ENCODE results near the gene BRCC3. TPM values are rescaled to one million over a fixed set of nuclear protein-coding genes. Genes with fewer than 3 reads are reported as not detected.

BRCC3 gene
- total and polyA plus RNA-seq, 7 donors = 12.8 to 28.7 (median 15.3) TPM

- WGBS, 2 donors = 44 to 61% methylated on average over 4 of the region's 4 CpGs
- no peak for DNase-seq
- TF ChIP-seq POLR2A (IDR thresholded peaks at IDR 0.05) (no peak), POLR2AphosphoS5 (IDR thresholded peaks at IDR 0.05) (no peak), EP300 (IDR thresholded peaks at IDR 0.05) (no peak)
- TF ChIP-seq, protein P1, sequence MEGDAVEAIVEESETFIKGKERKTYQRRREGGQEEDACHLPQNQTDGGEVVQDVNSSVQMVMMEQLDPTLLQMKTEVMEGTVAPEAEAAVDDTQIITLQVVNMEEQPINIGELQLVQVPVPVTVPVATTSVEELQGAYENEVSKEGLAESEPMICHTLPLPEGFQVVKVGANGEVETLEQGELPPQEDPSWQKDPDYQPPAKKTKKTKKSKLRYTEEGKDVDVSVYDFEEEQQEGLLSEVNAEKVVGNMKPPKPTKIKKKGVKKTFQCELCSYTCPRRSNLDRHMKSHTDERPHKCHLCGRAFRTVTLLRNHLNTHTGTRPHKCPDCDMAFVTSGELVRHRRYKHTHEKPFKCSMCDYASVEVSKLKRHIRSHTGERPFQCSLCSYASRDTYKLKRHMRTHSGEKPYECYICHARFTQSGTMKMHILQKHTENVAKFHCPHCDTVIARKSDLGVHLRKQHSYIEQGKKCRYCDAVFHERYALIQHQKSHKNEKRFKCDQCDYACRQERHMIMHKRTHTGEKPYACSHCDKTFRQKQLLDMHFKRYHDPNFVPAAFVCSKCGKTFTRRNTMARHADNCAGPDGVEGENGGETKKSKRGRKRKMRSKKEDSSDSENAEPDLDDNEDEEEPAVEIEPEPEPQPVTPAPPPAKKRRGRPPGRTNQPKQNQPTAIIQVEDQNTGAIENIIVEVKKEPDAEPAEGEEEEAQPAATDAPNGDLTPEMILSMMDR (IDR thresholded peaks at IDR 0.05) = peak; percentile 8 to 53 (median 45)
- Histone ChIP-seq H3K4me3 (no peak overlapping the region), H3K9me3 (no peaks in the 10 kb centered on the region), H3K4me1 (no peaks in the 10 kb centered on the region), H3K36me3 (no peaks in the 10 kb centered on the region), H3K27me3 (no peaks in the 10 kb centered on the region), H3K27ac (no peak overlapping the region)
- intact Hi-C loops (cut with DNase I) = loop anchor here (2.0 kb wide), 1 partner anchor 726 kb away; no protein-coding TSS in a partner anchor
Observed at GRCh38 chrX:155094468-155095061, 23.3 kb downstream of the BRCC3 start.

DNA sequence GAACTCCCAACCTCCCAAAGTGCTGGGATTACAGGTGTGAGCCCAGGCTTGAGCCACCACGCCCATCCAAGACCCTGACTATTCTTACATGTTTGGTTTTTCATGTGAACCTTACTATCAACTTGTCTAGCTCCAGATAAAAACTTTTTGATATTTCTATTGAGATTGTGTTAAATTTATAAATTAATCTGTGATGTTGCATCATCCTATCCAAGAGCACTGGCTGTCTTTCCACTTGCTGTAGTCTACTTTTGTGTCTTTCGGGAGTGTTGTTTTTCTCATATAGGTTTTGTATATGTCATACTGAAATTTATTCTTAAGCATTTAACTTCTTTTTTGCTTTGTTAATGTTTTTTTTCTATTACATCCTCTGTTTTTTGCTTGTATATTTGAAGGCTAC, 34.6 kb downstream of the BRCC3 start:
- H3K4me1 ChIP-seq = no peaks in the 10 kb centered on the region
- H3K4me3 ChIP-seq = no peak overlapping the region
- no peak overlapping the region for H3K27ac ChIP-seq
- 98 to 100% methylated on average over 2 of the region's 2 CpGs for WGBS, 2 donors
- DNase-seq = no peak
- H3K36me3 ChIP-seq = no peaks in the 10 kb centered on the region
- TF ChIP-seq, protein P1 (IDR thresholded peaks at IDR 0.05) = no peak
- TF ChIP-seq POLR2AphosphoS5 (IDR thresholded peaks at IDR 0.05) (no peak), POLR2A (IDR thresholded peaks at IDR 0.05) (no peak), EP300 (IDR thresholded peaks at IDR 0.05) (no peak)
- no peaks in the 10 kb centered on the region for H3K9me3 ChIP-seq
- intact Hi-C loops (cut with DNase I) = no loop called here
- no peaks in the 10 kb centered on the region for H3K27me3 ChIP-seq

GRCh38 chrX:155108427-155108826, 37.1 kb downstream of the BRCC3 start:
- H3K9me3 ChIP-seq = no peaks in the 10 kb centered on the region
- no peaks in the 10 kb centered on the region for H3K4me1 ChIP-seq
- TF ChIP-seq POLR2A (IDR thresholded peaks at IDR 0.05) (no peak), POLR2AphosphoS5 (IDR thresholded peaks at IDR 0.05) (no peak), EP300 (IDR thresholded peaks at IDR 0.05) (no peak)
- TF ChIP-seq, protein P1 (IDR thresholded peaks at IDR 0.05) = no peak
- no peaks in the 10 kb centered on the region for H3K36me3 ChIP-seq
- H3K27me3 ChIP-seq = no peaks in the 10 kb centered on the region
- no peak overlapping the region for H3K27ac ChIP-seq
- intact Hi-C loops (cut with DNase I) = no loop called here
- no peak overlapping the region for H3K4me3 ChIP-seq
- DNase-seq = no peak

DNA sequence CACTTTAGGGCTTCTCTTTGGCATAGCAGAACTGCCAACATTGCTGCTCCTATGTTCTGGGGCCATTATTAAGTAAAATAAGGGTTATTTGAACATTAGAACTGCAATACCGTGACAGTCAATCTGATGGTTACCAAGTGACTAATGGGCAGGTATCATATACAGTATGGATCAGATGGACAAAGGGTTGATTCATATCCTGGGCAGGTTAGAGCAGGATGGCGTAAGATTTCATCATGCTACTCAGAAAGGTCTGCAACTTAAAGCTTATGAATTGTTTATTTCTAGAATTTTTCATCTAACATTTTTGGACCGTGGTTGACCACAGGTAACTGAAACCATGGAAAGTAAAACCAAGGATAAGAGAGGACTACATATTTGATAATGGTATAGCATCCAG, 40.9 kb downstream of the BRCC3 start:
- Histone ChIP-seq H3K36me3 (no peaks in the 10 kb centered on the region), H3K27ac (no peak overlapping the region), H3K27me3 (no peaks in the 10 kb centered on the region), H3K9me3 (no peaks in the 10 kb centered on the region), H3K4me1 (no peaks in the 10 kb centered on the region), H3K4me3 (no peak overlapping the region)
- 96 to 98% methylated on average over 3 of the region's 3 CpGs for WGBS, 2 donors
- TF ChIP-seq, protein P1 (IDR thresholded peaks at IDR 0.05) = no peak
- TF ChIP-seq POLR2AphosphoS5 (IDR thresholded peaks at IDR 0.05) = no peak
- TF ChIP-seq EP300 (IDR thresholded peaks at IDR 0.05) = no peak
- TF ChIP-seq POLR2A (IDR thresholded peaks at IDR 0.05) = no peak
- intact Hi-C loops (cut with DNase I) = no loop called here
- no peak for DNase-seq

GRCh38 chrX:155113097-155113496, 41.8 kb downstream of the BRCC3 start:
- 97% methylated on average over 4 of the region's 4 CpGs for WGBS, 2 donors
- TF ChIP-seq POLR2A (IDR thresholded peaks at IDR 0.05) (no peak), EP300 (IDR thresholded peaks at IDR 0.05) (no peak), POLR2AphosphoS5 (IDR thresholded peaks at IDR 0.05) (no peak)
- TF ChIP-seq, protein P1 (IDR thresholded peaks at IDR 0.05) = no peak
- no peak overlapping the region for H3K27ac ChIP-seq
- H3K4me3 ChIP-seq = no peak overlapping the region
- no peaks in the 10 kb centered on the region for H3K27me3 ChIP-seq
- H3K36me3 ChIP-seq = no peaks in the 10 kb centered on the region
- H3K4me1 ChIP-seq = no peaks in the 10 kb centered on the region
- no peaks in the 10 kb centered on the region for H3K9me3 ChIP-seq
- DNase-seq = no peak
- intact Hi-C loops (cut with DNase I) = no loop called here
